SH-SY5Y (cell line): Measurements from ENCODE around the gene PID1.

Source experiments
- GATA2 ChIP-seq: IDR thresholded peaks from 2 replicates; pipeline ENCODE4 v1.6.1; 2011; ENCODE audit warnings: mild to moderate bottlenecking, low read depth, low read length
- GATA3 ChIP-seq: IDR thresholded peaks from 2 replicates; pipeline ENCODE4 v1.6.1; 2011; ENCODE audit warnings: low read depth, mild to moderate bottlenecking, low read length, moderate library complexity

- TF ChIP-seq GATA2 (no peak), GATA3 (no peak)
Observed at GRCh38 chr2:229246334-229246733, 24.8 kb downstream of the PID1 start.
